HG02938 (cell line): ENCODE results near the gene OSR1.
"Not testable (repeated sequence)": the region's sequence is repeated elsewhere in the genome, so short reads cannot be mapped to it uniquely, and the experiment has no call there.

Experiments used
- ATAC-seq: cut with Tn5 transposase; IDR thresholded peaks from one replicate; pipeline ENCODE4 v1.9.1; 2021; ENCODE audit warnings: mild to moderate bottlenecking, moderate library complexity; ENCODE audit not compliant: unreplicated experiment

OSR1 gene

DNA sequence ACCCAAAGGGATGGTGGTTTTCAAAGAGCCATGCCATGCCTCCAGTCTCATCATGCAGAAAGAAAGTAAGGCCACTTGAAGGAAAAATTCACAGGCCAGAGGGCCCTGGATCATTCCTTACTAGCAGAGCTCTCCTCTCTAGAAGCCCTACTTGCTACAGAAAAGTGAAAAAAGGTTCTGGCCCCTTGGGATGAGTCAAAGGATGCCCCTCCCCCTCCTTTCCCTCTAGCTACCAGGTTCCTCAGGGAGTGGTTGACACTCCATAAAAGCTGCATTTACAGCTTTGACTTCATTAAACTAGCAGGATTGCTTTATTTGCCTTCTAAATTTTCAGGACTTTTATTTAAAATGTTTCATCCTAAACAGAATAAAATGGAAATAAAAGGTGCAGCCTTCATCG lies 21.2 kb downstream of the OSR1 start:
- ATAC-seq = no peak

DNA sequence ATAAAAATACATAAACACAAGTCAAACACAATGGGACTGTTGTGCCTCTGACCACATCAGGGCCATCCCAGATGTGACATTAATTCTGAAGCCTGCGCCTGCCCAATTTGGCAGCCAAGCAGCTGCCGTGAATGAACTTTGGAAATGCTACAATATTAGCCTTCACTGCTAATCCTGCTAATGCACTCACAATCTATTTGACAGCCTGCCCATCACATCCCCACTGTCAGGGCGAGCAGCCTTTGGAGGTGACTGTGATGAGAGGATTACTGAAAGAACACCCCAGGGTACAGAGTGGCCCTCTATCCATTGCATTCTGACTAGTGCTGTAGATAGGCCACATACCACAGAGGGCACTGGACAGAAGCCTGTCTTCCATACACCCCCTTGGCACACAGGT lies 21.6 kb downstream of the OSR1 start:
- ATAC-seq = no peak

DNA sequence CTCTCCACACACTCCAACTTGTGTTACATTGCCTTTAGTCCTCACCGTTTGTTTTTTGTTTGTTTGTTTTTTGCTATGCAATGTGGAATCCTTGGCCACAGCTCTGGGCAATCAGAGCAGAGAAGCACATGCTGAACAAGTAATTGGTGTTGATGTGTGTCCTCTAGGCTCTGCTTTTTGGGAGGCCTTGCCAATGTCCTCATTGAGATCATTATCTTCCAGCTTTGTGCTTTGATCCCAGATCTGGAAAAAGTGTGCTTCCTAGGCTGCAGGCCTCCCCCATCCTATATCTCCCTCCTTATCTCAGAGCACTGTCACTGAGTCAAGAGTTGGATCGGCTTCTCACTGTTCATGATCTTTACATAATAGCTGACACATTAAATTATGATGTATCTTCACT lies 25.9 kb downstream of the OSR1 start:
- ATAC-seq = no peak

DNA sequence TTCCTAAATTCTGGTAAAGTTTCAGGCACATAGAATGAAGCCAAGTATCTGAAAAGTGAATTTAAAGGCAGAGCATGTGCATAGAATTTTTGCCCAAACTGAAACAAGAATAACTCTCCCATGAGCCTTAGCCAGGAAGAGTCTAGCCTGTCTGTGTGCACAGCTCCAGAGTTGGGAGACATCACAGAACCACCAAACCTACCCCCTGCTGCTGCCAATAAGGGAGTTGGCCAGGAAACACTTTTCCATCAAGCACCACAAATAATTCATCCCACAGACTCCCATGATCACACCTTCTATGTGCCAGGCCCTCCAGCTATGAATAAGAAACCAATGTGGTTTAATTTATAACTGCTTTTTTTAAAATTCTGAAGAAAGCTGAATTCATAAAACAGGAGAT lies 27.0 kb downstream of the OSR1 start:
- ATAC-seq = no peak

DNA sequence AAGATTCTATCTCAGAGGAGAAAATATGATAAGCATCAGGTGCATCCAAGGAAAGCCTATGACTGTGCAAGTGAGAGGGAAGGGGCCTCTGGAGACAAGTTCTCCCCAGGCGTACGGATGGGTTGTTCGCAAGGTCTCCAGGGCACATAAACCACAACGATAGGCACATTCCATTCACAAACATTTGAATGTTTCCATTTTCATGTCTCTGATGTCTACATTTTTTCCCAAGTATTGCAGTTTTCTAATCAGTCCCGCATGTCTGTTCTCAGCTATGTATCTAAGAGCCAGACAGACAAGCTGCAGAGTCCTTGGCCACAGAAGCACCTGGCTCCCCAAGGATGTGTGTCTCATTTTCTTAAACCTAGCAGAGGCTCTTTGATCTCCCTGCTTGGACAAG lies 28.0 kb downstream of the OSR1 start:
- no peak for ATAC-seq

DNA sequence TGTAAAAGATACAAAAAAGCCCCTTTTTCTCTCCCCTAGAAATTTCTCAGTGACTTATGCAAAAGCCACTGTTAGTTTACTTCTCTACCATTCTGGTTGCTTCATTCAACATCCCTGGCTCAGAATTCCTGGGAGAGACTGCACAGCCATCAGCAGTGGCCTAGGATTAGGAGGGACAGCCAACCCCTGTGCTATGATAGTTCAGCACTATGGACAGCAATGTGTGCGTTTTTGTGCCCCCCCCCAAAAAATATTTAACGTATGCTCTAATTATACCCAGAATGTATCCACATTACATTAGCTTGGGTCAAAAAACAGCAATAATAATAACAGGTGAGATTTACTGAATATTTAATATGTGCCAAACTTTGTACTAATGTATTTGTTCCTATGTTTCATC lies 29.0 kb downstream of the OSR1 start:
- ATAC-seq = no peak

DNA sequence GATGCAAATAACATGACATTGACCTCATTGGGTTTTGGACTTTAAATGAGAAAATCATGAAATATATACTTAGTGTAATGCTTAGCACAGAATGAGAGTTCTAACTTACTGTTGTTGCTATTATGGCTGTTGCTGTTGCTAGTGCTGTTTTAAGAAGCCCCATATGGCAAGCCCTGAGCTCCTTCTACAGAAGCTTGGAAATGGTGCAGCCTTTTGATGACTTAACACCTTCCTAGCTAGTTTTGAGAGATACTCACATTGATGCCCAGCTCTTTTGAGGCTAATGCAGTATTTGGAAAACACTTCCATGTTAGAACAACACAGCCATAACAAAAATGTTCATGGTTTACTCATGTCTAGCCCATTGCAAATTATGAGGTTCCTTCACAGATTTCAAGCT lies 30.9 kb downstream of the OSR1 start:
- no peak for ATAC-seq

DNA sequence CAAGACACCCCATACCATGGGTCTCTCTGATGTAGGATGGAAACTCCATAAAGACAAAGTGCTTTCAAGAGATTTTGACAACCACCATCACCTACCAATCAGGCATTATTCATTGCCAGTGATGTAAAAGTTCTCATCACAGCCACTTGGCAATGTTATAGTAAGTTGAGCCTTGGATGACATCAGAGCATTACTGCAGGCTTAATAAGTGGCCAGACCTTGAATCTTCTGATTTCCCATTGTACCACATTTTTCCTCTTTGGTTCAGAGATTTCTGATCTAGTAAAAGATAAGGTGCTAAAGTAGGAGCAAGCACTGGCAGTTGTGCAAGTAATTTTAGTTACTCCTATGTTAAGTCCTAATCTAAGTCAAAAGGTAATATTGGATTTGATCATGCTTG lies 36.5 kb downstream of the OSR1 start:
- ATAC-seq = no peak

DNA sequence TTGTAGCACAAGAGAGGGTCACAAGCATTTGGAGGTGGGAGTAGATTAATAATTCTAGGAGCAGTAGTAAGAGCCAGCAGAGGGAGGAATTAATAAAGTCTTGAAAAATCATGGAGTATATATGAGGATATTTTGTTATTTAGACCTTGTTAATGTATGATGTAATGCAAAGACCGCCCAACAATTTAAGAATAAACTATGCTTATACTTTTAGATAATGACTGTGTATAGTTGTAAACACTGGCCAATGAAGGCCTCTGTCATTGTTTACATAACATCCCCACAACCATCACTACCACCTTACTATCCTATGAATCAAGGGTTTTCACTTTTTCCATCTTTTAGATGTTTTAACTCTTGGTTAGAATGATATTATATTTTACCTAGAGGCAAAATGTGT lies 37.6 kb downstream of the OSR1 start:
- ATAC-seq = no peak

DNA sequence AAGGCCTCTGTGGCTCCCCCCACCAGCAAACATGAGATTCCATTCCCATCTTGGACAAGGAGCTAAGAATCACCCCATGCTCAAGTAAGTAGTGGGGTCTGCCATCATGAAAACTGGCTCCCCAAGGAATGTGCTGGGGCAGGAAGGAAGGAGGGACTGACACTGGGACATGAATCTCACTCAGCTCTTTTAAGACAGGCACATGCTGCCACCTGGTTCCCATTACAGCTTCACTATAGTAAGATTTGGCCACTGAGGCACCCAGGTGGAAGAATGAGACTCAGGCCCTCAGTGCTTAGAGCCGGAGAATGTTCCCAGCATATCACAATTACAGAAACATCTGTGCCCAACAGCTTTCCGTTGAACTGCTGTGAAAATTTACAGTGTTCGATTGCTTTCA lies 38.7 kb downstream of the OSR1 start:
- no peak for ATAC-seq

DNA sequence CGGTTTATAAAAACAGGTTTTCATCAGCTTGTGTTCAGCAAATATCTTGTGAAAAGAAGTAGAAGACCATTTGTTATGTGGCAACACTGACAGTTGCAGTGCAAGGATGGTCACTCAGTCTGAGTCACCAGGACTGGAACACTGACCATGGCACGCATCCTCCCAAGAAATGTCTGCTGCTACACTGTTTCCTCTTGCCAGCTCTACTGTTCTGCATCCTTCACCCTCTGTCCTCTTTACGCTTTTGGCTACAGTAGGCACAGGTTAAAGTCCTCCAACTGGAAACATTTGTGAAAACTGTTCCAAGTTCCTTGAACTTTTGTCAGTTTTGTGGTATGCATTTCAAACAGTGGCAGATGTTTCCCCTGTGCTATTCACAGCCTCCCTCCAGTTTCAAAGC lies 39.4 kb downstream of the OSR1 start:
- ATAC-seq = no peak

DNA sequence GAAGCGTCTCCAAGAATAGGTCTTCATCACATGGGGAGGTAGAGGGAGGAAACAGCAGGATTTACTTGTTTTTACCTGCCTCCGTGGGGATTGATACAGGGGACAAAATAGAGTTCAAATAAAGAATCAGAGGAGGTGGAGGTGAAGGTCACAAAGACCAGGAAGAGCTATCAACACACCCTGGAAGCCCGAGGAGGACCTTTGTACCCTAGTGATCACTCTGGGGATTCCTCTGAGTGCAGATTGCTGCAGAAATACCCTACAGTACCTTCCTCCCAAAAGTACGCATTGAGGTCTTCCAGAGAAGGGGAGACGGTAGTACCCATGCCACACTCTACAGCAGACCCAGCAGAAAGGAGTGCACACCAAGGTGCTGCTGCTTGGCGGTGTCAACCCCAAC lies 44.9 kb downstream of the OSR1 start:
- no peak for ATAC-seq

DNA sequence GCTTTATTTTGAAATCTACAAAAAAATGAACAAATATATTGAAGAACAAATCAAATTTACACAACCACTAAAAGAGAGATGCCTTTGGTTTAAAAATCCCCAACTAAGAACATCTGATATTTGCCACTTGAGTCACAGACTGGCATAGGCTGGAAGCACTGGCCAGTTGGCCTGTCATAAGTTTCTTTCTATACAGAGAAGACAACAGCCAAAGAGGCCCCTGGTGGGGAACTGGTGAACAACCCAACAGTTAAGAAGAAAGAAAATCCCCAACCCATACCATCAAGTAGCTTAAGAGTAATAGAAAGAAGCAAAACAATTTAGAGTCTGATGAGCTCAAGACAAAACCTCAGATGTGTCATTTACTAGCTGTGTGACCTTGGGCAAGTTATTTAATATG lies 45.5 kb downstream of the OSR1 start:
- peak; percentile 95 for ATAC-seq

DNA sequence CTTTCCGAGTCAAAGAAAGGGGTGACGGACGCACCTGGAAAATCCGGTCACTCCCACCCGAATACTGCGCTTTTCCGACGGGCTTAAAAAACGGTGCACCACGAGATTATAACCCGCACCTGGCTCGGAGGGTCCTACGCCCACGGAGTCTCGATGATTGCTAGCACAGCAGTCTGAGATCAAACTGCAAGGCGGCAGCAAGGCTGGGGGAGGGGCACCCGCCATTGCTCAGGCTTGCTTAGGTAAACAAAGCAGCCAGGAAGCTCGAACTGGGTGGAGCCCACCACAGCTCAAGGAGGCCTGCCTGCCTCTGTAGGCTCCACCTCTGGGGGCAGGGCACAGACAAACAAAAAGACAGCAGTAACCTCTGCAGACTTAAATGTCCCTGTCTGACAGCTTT lies 52.4 kb downstream of the OSR1 start:
- not testable (repeated sequence) for ATAC-seq

DNA sequence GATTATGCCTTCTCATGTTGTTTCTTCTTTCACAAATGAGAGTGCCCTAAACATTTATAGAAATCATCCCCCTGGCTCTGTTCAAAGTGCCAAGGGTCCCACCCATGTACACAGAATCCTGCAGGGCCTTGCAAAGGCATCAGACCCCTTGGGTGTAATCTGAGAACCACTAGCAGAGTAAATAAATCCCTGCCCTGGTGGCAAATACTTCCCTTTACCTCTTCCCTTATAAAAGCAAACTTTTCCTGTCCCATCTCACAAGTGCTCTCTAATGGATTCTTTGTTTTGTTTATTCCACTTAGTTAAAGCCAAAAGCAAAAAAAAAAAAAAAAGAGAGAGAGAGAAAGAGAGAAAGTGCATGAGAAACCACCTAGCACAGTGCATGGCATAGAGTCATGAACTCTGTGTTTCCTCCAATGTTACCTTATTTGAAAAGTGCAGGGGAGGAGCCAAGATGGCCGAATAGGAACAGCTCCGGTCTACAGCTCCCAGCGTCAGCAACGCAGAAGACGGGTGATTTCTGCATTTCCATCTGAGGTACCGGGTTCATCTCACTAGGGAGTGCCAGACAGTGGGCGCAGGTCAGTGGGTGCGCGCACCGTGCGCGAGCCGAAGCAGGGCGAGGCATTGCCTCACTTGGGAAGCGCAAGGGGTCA lies 52.9 kb downstream of the OSR1 start:
- ATAC-seq = not testable (repeated sequence)

DNA sequence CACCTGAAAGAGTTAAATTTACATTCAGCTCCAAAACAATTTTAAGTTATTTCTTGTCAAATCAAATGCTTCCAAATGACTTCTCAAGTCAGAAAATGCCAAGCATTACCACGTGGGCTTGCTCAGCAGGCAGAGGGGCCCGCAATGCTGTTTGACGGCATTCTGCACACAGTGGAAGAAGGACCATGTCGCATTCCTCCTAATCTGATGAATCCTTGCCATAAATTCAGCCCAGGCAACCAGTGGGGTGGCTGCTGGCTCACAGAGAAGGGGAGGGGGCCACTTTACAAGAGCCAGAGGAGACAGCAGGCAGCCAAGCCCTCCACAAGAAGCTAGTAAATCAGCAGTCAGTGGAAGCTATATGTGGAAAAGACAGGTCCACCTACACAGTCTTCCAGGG lies 56.7 kb downstream of the OSR1 start:
- ATAC-seq = no peak
